ENCODE measurements around the gene TMEM114. TPM values are rescaled to one million over a fixed set of nuclear protein-coding genes. Genes with fewer than 3 reads are reported as not detected.

The TMEM114 gene
- polyA plus RNA-seq, 4 donors: 0.43 TPM; not detected in 3

Other genes with a start within 250 kb of the TMEM114 start
- gene METTL22, start 31.2 kb upstream of the TMEM114 start, polyA plus RNA-seq (ENCODE audit: insufficient read length in 4 of 4): 10 to 100 TPM; 16.1 to 33.8 (median 20.7) TPM
- gene ABAT, start 84.1 kb upstream of the TMEM114 start, polyA plus RNA-seq (ENCODE audit: insufficient read length in 4 of 4): 10 to 100 TPM; 48.0 to 68.5 (median 64.0) TPM
- gene TMEM186, start 207.1 kb upstream of the TMEM114 start, polyA plus RNA-seq (ENCODE audit: insufficient read length in 4 of 4): 10 to 100 TPM; 16.1 to 17.8 (median 16.7) TPM
- 10 to 100 TPM; 18.1 to 26.1 (median 21.3) TPM for gene PMM2, start 207.3 kb upstream of the TMEM114 start, polyA plus RNA-seq (ENCODE audit: insufficient read length in 4 of 4)

All from left renal cortex interstitium (tissue), 4 donors.